ENCODE data around the gene ACAA1. TPM values are rescaled to one million over a fixed set of nuclear protein-coding genes. Genes with fewer than 3 reads are reported as not detected.

Gene ACAA1
- total and polyA plus RNA-seq, 2 of the 13 experiments (the other 11 are each of a cell fraction or from before 2014, with no cell fraction given) = 60.8 to 188 TPM

Small RNA genes within 50 kb of the gene (small RNA-seq; reads per million reads assigned to genes)
- gene RF00019 (ENCODE audit: insufficient read depth in 2 of 3, insufficient read length in 3 of 3, low read depth in 2 of 3, low replicate concordance in 1 of 3) = 0 reads per million in 3 experiments

Other genes starting within 250 kb of the ACAA1 start
- gene VILL, start 146.3 kb downstream of the ACAA1 start, total RNA-seq (2016; rRNA removed; fragmentation: Illumina TruSeq; extraction: Trizol) = 3.2 and 4.0 TPM in 2 replicates
- 5.3 and 7.5 TPM in 2 replicates for gene VILL, start 146.3 kb downstream of the ACAA1 start, polyA plus RNA-seq (2011; rRNA removed)
- gene PLCD1, start 107.5 kb downstream of the ACAA1 start, total RNA-seq (2016; rRNA removed; fragmentation: Illumina TruSeq; extraction: Trizol) = 10.1 and 11.4 TPM in 2 replicates
- 12.4 and 12.8 TPM in 2 replicates for gene PLCD1, start 107.5 kb downstream of the ACAA1 start, polyA plus RNA-seq (2011; rRNA removed)
- gene DLEC1, start 97.9 kb downstream of the ACAA1 start, total RNA-seq (2016; rRNA removed; fragmentation: Illumina TruSeq; extraction: Trizol) = not detected in 2 replicates
- gene DLEC1, start 97.9 kb downstream of the ACAA1 start, polyA plus RNA-seq (2011; rRNA removed) = 0.09 and 0.13 TPM in 2 replicates
- gene MYD88, start 1.5 kb upstream of the ACAA1 start, total RNA-seq (2016; rRNA removed; fragmentation: Illumina TruSeq; extraction: Trizol) = 7.6 and 14.5 TPM in 2 replicates
- 32.7 and 36.6 TPM in 2 replicates for gene MYD88, start 1.5 kb upstream of the ACAA1 start, polyA plus RNA-seq (2011; rRNA removed)
- gene OXSR1, start 28.4 kb upstream of the ACAA1 start, total RNA-seq (2016; rRNA removed; fragmentation: Illumina TruSeq; extraction: Trizol) = 32.6 and 41.1 TPM in 2 replicates
- 25.9 and 27.4 TPM in 2 replicates for gene OXSR1, start 28.4 kb upstream of the ACAA1 start, polyA plus RNA-seq (2011; rRNA removed)
- gene SLC22A13, start 128.7 kb upstream of the ACAA1 start, total RNA-seq (2016; rRNA removed; fragmentation: Illumina TruSeq; extraction: Trizol) = not detected in 2 replicates
- 0.10 and 0.20 TPM in 2 replicates for gene SLC22A13, start 128.7 kb upstream of the ACAA1 start, polyA plus RNA-seq (2011; rRNA removed)
- gene SLC22A14, start 145.2 kb upstream of the ACAA1 start, total RNA-seq (2016; rRNA removed; fragmentation: Illumina TruSeq; extraction: Trizol) = not detected in 2 replicates
- 0.03 TPM in 1 of 2 replicates, not detected in the other for gene SLC22A14, start 145.2 kb upstream of the ACAA1 start, polyA plus RNA-seq (2011; rRNA removed)
- gene XYLB, start 209.7 kb upstream of the ACAA1 start, total RNA-seq (2016; rRNA removed; fragmentation: Illumina TruSeq; extraction: Trizol) = 25.9 and 28.9 TPM in 2 replicates
- 27.0 and 30.0 TPM in 2 replicates for gene XYLB, start 209.7 kb upstream of the ACAA1 start, polyA plus RNA-seq (2011; rRNA removed)